GM19397 (cell line): ENCODE results near the gene LAMA2.

Experiments
- ATAC-seq: cut with Tn5 transposase; IDR thresholded peaks from one replicate; pipeline ENCODE4 v1.9.1; 2021; ENCODE audit warnings: mild to moderate bottlenecking, moderate library complexity; ENCODE audit not compliant: unreplicated experiment

The LAMA2 gene

GRCh38 chr6:129253242-129253641, 370.3 kb downstream of the LAMA2 start:
- no peak for ATAC-seq

GRCh38 chr6:129253727-129254126, 370.8 kb downstream of the LAMA2 start:
- no peak for ATAC-seq

GRCh38 chr6:129257196-129257595, 374.3 kb downstream of the LAMA2 start:
- no peak for ATAC-seq

GRCh38 chr6:129262661-129263060, 379.7 kb downstream of the LAMA2 start:
- ATAC-seq: no peak

- no peak for ATAC-seq
These were observed 380.2 kb downstream of the LAMA2 start for GRCh38 chr6:129263176-129263575.

- no peak for ATAC-seq
These were observed 381.6 kb downstream of the LAMA2 start for GRCh38 chr6:129264480-129265045.

- no peak for ATAC-seq
These were observed 384.1 kb downstream of the LAMA2 start for GRCh38 chr6:129267028-129267427.

- ATAC-seq: no peak
These were observed 386.1 kb downstream of the LAMA2 start for GRCh38 chr6:129269076-129269475.

GRCh38 chr6:129269891-129270290, 387.0 kb downstream of the LAMA2 start:
- ATAC-seq: no peak

- no peak for ATAC-seq
These were observed 387.5 kb downstream of the LAMA2 start for GRCh38 chr6:129270450-129270849.

- no peak for ATAC-seq
These were observed 390.2 kb downstream of the LAMA2 start for GRCh38 chr6:129273161-129273560.

- ATAC-seq: no peak
These were observed 393.5 kb downstream of the LAMA2 start for GRCh38 chr6:129276461-129276860.

- no peak for ATAC-seq
These were observed 394.0 kb downstream of the LAMA2 start for GRCh38 chr6:129276986-129277385.

- no peak for ATAC-seq
These were observed 396.7 kb downstream of the LAMA2 start for GRCh38 chr6:129279343-129280292.

GRCh38 chr6:129280293-129280644, 397.3 kb downstream of the LAMA2 start:
- no peak for ATAC-seq

GRCh38 chr6:129280749-129281148, 397.8 kb downstream of the LAMA2 start:
- no peak for ATAC-seq

- ATAC-seq: no peak
These were observed 398.3 kb downstream of the LAMA2 start for GRCh38 chr6:129281168-129281796.

GRCh38 chr6:129282019-129282418, 399.1 kb downstream of the LAMA2 start:
- ATAC-seq: no peak

GRCh38 chr6:129284225-129284624, 401.3 kb downstream of the LAMA2 start:
- no peak for ATAC-seq

- ATAC-seq: no peak
These were observed 404.6 kb downstream of the LAMA2 start for GRCh38 chr6:129287231-129288177.

GRCh38 chr6:129289442-129289841, 406.5 kb downstream of the LAMA2 start:
- ATAC-seq: no peak
